Esophagus muscularis mucosa (tissue), 4 donors: Measurements from ENCODE around the gene FRMD4A. TPM values are rescaled to one million over a fixed set of nuclear protein-coding genes. Genes with fewer than 3 reads are reported as not detected.

Experiments
- DNase-seq: peaks from one replicate; pipeline ENCODE4 v3.0.0-alpha.2; 2017; ENCODE audit errors: extremely low spot score
- H3K27ac ChIP-seq, 4 donors: fragments of 200-600 bp; sonication (generic); replicated peaks in 1 of 4; 1 replicate in 3 of 4; 2 replicates in 1 of 4; pipeline ENCODE4 v1.5.1; 2016 to 2019; ENCODE audit warnings: mild to moderate bottlenecking in 1 of 4
- H3K27me3 ChIP-seq, 4 donors: fragments of 200-600 bp; sonication (generic); one replicate each; pipeline versions ENCODE4 v1.5.1 to v1.6.0; 2016 to 2019
- H3K36me3 ChIP-seq, 4 donors: fragments of 200-600 bp; sonication (generic); one replicate each; pipeline ENCODE4 v1.5.1; 2016 to 2019
- H3K4me1 ChIP-seq, 4 donors: fragments of 200-600 bp; sonication (generic); one replicate each; pipeline ENCODE4 v1.5.1; 2016 to 2019
- H3K4me3 ChIP-seq, 4 donors: fragments of 200-600 bp; sonication (generic); 1 replicate in 2 of 4; 2 replicates in 2 of 4; pipeline ENCODE4 v1.5.1; 2016 to 2019; ENCODE audit warnings: mild to moderate bottlenecking in 4 of 4, moderate library complexity in 1 of 4
- H3K9me3 ChIP-seq, 4 donors: fragments of 200-600 bp; sonication (generic); 1 replicate in 3 of 4; 2 replicates in 1 of 4; pipeline ENCODE4 v1.5.1; 2016 to 2019
- EP300 ChIP-seq: sonication (generic); formaldehyde crosslinking; IDR thresholded peaks from one replicate; pipeline ENCODE4 v1.6.1; 2017; ENCODE audit warnings: antibody characterized with exemption
- POLR2A ChIP-seq: fragments of 450-650 bp; IDR thresholded peaks from one replicate; pipeline ENCODE4 v1.6.1; 2017; ENCODE audit warnings: antibody characterized with exemption, moderate library complexity, mild to moderate bottlenecking, low read depth
- POLR2AphosphoS5 ChIP-seq, 2 donors: sonication (generic); formaldehyde crosslinking; IDR thresholded peaks; one replicate each; pipeline ENCODE4 v1.6.1; 2017; ENCODE audit warnings: antibody characterized with exemption in 2 of 2
- WGBS: methylation state at CpG from one replicate; pipeline ENCODE4 v1.1.5; 2018; 5-methylcytosine and 5-hydroxymethylcytosine counted together
- intact Hi-C: fragments of 100-400 bp; cut with DNase I; formaldehyde crosslinking; loops from one replicate; pipeline ENCODE4 v1.15.1; 2023
- total RNA-seq, 4 donors: library from RNA; depleted of rRNA; stranded (reverse); fragments of >200 nt; gene quantifications; one replicate each; pipeline versions ENCODE4 v1.1.0 to v1.2.1, GENCODE V29; 2016
- TF ChIP-seq, protein P1 (sequence below), 3 experiments: fragments of 200-600 bp in 2 of 3; fragments of 450-650 bp in 1 of 3; sonication (generic) in 2 of 3; IDR thresholded peaks; one replicate each; pipeline ENCODE4 v1.5.1; 2017 to 2019; ENCODE audit warnings: antibody characterized with exemption in 3 of 3, mild to moderate bottlenecking in 2 of 3, moderate library complexity in 1 of 3

Gene FRMD4A
- total RNA-seq, 4 donors from 2014 or later: 17.0 to 28.8 (median 21.8) TPM

GRCh38 chr10:13920031-13920430 is 410.7 kb downstream of the FRMD4A start:
- Histone ChIP-seq H3K9me3 (no peaks in the 10 kb centered on the region), H3K27me3 (no peaks in the 10 kb centered on the region), H3K27ac (no peak overlapping the region), H3K36me3 (no peaks in the 10 kb centered on the region), H3K4me1 (peaks cover 0 to 16% (median 5%) of the 10 kb centered on the region in 4 donors), H3K4me3 (no peak overlapping the region)
- no peak for DNase-seq
- no peak for TF ChIP-seq POLR2AphosphoS5 (IDR thresholded peaks at IDR 0.05)
- TF ChIP-seq POLR2A: no peak
- TF ChIP-seq, protein P1, sequence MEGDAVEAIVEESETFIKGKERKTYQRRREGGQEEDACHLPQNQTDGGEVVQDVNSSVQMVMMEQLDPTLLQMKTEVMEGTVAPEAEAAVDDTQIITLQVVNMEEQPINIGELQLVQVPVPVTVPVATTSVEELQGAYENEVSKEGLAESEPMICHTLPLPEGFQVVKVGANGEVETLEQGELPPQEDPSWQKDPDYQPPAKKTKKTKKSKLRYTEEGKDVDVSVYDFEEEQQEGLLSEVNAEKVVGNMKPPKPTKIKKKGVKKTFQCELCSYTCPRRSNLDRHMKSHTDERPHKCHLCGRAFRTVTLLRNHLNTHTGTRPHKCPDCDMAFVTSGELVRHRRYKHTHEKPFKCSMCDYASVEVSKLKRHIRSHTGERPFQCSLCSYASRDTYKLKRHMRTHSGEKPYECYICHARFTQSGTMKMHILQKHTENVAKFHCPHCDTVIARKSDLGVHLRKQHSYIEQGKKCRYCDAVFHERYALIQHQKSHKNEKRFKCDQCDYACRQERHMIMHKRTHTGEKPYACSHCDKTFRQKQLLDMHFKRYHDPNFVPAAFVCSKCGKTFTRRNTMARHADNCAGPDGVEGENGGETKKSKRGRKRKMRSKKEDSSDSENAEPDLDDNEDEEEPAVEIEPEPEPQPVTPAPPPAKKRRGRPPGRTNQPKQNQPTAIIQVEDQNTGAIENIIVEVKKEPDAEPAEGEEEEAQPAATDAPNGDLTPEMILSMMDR (IDR thresholded peaks at IDR 0.05): no peak
- no peak for TF ChIP-seq EP300
- WGBS: 94% methylated on average over 1 of the region's 1 CpG
- intact Hi-C loops: no loop called here

GRCh38 chr10:13917791-13918190 is 412.9 kb downstream of the FRMD4A start:
- Histone ChIP-seq H3K9me3 (no peaks in the 10 kb centered on the region), H3K4me1 (peaks cover 0 to 12% (median 5%) of the 10 kb centered on the region in 4 donors), H3K27me3 (no peaks in the 10 kb centered on the region), H3K4me3 (no peak overlapping the region), H3K27ac (no peak overlapping the region), H3K36me3 (no peaks in the 10 kb centered on the region)
- intact Hi-C loops: no loop called here
- no peak for DNase-seq
- WGBS: 93% methylated on average over 3 of the region's 3 CpGs
- TF ChIP-seq POLR2A (no peak), EP300 (no peak)
- TF ChIP-seq, protein P1 (IDR thresholded peaks at IDR 0.05): no peak

DNA sequence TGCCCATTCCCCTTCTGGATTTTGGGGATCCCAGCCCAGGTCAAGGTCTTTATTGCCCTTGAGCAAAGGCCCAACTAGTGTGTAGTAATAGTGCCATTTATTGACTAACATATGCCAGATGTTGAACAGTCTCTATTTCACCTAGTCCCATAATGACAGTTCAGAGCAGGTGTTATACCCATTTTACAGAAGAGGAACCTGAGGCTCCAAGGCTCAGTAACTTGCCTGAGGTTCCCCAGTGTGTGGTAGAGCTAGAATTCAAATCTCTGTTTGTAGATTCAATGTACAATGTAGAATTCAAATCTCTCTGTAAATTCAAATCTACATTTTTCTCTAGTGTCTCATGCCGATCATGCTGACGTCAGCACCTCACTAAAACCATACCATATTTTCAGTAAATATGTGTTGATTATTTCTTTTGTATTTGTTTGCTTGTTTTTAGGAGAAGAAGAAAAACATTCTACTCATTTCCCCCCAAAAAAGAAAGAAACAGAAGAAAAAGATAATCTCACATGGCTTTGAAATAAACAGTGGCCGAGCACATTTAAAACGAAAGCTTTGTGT is 414.3 kb downstream of the FRMD4A start:
- H3K27me3 ChIP-seq: no peaks in the 10 kb centered on the region
- no peak for TF ChIP-seq POLR2AphosphoS5 (IDR thresholded peaks at IDR 0.05)
- TF ChIP-seq POLR2A: no peak
- TF ChIP-seq EP300: no peak
- TF ChIP-seq, protein P1 (IDR thresholded peaks at IDR 0.05): no peak
- no peak overlapping the region for H3K4me3 ChIP-seq
- intact Hi-C loops: no loop called here
- no peak for DNase-seq
- no peak overlapping the region for H3K27ac ChIP-seq
- H3K4me1 ChIP-seq: peaks cover 0 to 15% (median 6%) of the 10 kb centered on the region in 4 donors
- no peaks in the 10 kb centered on the region for H3K36me3 ChIP-seq
- WGBS: 91% methylated on average over 4 of the region's 4 CpGs
- no peaks in the 10 kb centered on the region for H3K9me3 ChIP-seq

DNA sequence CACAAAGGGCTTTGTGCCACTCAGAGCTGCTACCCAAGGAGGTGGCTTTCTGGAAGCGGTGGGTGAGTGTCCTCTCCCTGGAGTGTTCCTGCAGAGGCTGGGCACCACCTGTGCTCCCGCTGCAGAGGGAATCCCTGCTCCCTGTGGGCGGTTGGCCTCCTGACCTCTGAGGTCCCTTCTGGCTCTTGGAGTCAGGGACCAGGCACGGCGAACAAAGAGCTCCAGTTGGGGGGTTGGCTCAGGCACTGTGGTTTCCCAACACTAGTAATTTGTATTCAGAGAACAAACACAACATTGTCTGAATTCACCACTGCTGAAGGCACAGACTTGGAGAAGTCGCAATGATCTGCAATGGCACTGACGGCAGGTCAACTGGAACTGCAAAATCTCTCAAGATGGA is 415.0 kb downstream of the FRMD4A start:
- H3K9me3 ChIP-seq: no peaks in the 10 kb centered on the region
- H3K4me3 ChIP-seq: no peak overlapping the region
- H3K36me3 ChIP-seq: no peaks in the 10 kb centered on the region
- 93% methylated on average over 3 of the region's 7 CpGs for WGBS
- TF ChIP-seq, protein P1 (IDR thresholded peaks at IDR 0.05): no peak
- TF ChIP-seq EP300 (no peak), POLR2A (no peak), POLR2AphosphoS5 (IDR thresholded peaks at IDR 0.05) (no peak)
- intact Hi-C loops: no loop called here
- DNase-seq: no peak
- H3K4me1 ChIP-seq: peaks cover 0 to 17% (median 7%) of the 10 kb centered on the region in 4 donors
- no peak overlapping the region for H3K27ac ChIP-seq
- H3K27me3 ChIP-seq: no peaks in the 10 kb centered on the region

DNA sequence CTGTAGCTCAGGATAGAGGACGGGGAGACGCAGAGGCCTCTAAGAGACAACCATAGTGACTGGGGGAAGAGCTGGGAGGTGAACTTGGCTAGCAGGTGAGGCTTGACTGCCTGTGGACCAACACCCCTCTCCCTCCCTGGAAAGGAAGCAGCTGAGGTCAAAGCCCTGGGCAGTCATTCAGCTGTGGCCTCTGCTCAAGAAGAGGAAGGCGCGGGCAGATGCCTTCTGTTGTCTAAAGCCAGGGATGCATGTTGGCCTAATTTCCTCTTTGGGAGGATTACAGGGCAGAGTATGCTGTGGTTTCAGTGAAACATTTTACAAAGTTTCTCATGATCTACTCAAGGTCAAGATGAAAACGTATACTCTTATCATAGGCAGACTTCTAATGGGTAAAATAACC is 416.8 kb downstream of the FRMD4A start:
- Histone ChIP-seq H3K4me3 (no peak overlapping the region), H3K4me1 (peaks cover 0 to 14% (median 5%) of the 10 kb centered on the region in 4 donors), H3K36me3 (no peaks in the 10 kb centered on the region), H3K9me3 (no peaks in the 10 kb centered on the region), H3K27ac (no peak overlapping the region), H3K27me3 (no peaks in the 10 kb centered on the region)
- no peak for DNase-seq
- 83% methylated on average over 5 of the region's 5 CpGs for WGBS
- intact Hi-C loops: no loop called here
- no peak for TF ChIP-seq POLR2AphosphoS5 (IDR thresholded peaks at IDR 0.05)
- TF ChIP-seq, protein P1 (IDR thresholded peaks at IDR 0.05): no peak
